HG02610 (cell line): ENCODE measurements around the gene MGME1.

ENCODE experiments used
- ATAC-seq: cut with Tn5 transposase; IDR thresholded peaks from one replicate; pipeline ENCODE4 v1.9.1; 2021; ENCODE audit warnings: mild to moderate bottlenecking, moderate library complexity; ENCODE audit not compliant: unreplicated experiment

Gene MGME1

DNA sequence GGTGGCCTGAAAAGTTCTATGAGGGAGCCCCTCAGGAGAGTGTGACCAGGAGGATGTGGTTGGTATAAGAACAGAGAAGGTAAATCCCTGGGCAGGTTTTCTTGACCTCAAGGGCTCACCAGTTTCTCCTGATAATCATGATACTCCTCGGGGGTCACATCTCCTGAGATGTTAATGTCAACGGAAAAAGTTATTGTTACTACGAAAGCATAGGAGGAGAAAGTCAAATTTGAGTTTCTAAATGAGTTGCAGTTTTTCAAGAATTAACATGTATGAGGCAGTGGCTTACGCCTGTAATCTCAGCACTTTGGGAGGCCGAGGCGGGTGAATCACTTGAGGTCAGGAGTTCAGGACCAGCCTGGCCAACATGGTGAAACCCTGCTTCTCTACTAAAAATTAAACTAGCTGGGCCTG, 23.4 kb downstream of the MGME1 start:
- peak; percentile 67 for ATAC-seq

DNA sequence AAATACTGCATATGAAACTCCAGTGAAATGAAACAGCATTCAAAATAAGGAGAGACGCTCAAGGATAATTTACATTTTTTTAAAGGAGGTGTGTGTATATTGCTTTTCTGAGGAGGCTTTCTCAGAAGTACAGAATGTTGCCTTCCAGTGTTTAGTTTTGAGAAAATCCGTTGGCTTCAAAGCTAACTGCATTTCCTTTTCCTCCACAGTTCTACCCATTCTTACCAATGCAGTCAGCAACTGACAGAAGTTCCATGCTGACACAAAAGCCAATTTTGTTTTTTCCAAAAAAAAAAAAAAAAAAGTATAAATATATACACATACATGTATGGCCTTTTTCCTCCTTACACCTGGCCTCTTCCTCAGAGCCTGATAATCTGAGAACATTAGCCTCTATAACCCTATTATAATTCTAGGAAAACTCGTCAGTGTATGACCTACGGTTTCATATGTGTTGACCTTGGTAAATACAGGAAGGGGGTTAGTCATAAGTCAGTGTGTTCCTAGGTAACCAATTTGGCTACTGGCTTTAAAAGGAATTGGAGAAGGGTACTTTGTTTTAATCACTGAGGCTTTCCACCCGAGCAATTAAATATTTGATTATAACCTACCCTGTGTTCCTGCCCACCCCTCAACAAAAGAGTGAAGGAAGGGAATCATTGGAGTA, 24.2 kb downstream of the MGME1 start:
- no peak for ATAC-seq

DNA sequence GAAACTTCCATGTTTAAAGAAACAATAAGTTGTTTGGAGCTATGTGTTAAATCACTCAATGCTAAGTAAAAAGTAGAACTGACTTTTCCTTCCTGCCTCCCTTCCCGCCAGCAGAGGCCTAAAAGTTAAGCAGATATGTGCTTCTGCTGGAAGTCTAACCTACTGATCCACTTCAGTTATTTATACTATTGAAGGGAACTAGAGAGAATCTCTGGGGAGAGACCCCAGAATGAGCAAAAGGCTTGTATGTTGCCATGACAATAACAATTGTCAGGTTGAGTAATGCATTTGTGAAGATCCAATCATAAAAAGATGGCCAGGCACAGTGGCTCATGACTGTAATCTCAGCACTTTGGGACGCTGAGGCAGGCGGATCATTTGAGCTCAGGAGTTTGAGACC, 24.7 kb downstream of the MGME1 start:
- ATAC-seq: no peak

DNA sequence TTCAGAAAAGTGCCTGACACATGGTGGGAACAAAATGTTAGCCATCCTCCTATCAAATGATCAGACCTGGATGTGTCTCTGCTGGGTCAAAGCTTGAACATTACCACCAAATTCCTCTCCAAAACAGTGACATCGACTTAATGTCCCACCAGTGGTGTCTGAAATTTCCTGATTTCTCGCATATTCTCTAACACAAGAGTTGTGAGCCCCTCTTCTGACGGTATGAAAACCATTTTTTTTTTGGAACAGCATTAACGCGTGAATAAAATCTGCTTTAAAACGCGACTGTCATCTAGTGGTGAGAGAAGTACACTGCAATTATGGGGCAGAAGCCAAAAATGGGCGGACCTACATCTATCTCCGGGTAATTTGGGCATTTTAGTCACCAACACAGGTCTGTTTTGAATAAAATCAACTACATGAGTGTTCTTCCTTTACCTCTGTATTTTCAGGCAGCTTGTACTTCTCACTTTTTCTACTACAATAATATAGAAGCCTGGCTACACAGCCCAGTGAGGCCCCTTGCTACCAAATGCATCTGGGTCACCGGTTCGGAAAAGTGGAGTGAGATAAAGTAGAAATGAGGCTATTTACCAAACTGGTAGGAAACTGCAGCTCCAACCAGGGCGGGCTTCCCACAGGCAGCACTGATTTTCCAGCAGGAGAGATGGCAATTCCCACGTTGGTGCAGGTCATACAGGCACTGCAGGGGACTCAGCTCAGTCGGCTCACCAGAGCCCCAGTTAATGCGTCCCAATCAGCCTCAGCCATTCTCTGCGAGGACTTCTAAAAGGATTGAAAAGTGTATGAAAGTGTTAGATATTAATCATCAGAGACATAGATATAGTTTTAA, 27.4 kb downstream of the MGME1 start:
- no peak for ATAC-seq

DNA sequence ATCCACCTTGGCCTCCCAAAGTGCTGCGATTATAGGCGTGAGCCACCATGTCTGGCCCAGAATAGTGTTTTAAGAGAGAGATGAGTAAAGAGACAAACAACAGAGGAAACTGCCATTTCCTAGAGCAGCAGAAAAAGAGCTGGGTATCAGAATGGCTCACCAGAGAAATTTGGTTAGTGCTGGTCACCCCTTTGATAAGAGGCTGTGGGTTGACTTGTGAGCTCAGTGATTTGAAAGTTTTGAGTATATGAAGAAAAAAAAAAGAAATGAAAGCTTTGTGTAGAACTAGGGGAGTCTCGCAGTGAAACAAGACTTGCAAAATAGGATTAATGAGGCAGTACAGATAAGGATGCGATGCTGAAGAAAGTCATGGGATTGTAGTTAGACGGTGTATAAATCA, 29.6 kb downstream of the MGME1 start:
- peak; percentile 31 for ATAC-seq

DNA sequence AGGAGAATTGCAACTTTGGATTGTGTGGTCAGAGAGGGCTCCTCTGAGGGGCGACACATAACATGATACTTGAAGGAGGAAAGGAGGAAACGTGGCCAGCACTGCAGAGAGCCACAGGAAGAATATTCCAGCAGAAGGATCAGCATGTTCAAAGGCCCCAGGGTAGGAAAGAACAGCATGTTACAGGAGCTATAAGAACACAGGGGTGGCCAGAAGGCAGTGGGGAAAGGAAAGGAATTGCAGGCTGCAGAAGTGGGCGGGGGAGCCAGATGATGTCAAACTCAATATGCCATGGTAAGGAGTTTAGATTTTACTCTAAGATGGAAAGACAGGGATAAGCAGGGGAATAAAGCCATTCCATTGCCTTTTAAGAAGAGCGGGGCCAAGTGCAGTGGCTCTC, 30.7 kb downstream of the MGME1 start:
- ATAC-seq: no peak

DNA sequence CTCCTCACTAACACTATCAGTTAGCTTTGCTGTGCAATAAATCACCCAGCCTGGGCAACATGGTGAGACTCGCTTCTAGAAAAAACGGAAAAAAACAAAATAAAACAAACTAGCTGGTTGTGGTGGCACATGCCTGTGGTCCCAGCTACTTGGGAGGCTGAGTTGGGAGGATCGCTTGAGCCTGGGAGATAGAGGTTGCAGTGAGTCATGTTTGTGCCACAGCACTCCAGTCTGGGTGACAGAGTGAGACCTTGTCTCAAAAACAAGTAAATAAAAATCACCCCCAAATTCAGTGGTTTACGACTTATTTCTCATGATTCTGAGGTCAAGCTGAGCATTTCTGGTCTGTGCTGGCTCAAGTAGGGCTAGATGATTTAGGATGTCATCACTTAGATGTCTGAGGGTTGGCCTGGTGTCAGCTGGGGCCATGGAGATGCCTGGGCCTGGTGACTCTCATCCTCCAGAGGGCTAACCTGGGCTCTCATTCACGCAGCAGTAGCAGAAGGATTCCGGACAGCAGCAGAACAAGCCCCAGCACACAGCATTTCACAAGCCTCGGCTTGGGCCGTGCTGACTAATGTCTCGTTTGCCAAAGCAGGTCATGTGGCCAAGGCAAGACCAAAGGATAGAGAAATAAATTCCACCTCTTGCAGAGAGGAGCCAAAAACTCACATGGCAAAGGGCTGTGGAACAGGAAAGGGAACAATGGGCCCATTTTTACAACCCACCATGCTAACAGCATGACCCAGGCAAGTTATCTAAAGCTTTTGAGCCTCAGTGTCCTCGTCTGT, 32.5 kb downstream of the MGME1 start:
- no peak for ATAC-seq

DNA sequence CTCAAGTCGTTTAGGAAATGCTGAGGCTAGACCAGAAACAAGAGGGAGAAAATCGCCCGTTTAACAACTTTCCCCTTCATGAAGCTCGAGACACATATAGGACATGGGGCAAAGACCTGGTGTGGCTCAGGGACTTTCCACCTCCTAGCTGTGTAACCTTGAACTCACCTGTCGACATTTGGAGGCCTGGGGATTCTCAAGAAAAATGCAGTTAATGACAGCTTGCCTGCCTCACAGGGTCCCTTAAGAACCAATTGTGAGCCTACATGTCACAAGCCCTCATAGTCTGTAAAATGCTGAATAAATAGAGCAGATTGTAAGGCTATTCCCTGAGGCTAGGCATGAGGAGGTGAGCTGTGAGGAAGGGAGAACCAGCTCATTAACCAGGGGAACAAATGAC, 35.1 kb downstream of the MGME1 start:
- ATAC-seq: peak; percentile 52

DNA sequence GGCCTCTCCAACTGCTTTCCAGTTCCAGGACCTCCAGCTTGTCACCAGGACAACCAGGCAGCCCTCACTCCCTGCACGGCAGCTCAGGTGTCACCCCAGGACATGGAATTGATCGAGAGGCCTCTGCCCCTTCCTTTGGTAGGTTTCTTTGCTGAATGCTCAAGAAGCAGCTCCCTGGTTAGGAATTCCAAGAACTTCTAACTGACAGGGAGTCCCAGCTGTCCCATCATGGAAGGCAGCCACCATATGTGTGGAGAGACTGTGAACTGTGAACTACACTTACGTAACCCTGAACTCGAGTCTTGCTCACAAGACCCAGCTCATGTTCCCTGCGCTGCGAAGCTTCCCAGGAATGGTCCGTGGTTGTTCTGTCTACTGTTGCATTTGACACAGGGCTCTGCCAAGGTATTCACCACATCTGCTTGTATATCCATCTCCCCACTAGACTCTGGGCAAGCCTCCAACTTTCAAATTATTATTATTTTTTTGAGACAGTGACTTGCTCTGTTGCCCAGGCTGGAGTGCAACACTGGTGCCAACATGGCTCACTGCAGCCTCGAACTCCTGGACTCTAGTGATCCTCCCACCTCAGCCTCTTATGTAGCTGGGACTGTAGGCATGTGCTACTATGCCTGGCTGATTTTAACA, 35.7 kb downstream of the MGME1 start:
- no peak for ATAC-seq

DNA sequence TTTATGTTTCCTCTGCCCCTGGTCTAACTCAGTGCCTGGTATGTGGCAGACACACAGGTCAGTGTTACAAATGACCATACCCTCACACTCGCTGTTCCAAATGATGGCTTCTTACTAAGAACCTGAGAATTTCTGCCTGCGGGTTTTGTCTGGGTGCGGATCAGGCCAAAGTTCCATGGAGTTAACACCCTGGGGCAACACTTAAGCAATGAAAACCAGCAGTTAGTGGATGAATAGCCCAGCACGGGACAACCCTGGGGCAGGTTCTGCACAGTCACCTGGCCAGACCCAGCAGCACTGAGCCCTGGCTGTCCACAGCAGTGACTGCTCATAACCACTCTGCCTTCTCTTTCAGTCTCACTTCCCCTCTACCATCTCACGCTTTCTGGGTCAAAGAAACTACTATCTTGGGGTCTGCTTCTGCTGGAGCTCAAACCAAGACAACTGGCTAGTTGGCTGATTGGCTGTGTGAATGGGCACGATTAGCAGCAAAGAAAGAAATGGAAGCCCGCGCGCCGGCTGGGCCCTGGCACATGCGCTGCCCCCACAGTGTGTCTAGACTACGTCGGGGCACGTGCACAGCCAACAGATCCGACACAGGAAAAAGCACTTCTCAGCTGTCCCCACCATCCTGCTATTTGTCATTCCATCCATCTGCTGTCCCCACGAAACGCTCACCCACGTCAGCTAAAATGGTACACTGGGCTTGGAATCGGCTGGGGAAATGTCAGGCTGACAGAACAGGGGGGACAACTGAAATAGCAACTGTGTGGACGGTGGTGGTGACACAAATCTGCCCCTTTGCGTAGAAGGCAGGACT, 36.6 kb downstream of the MGME1 start:
- peak; percentile 91 for ATAC-seq

DNA sequence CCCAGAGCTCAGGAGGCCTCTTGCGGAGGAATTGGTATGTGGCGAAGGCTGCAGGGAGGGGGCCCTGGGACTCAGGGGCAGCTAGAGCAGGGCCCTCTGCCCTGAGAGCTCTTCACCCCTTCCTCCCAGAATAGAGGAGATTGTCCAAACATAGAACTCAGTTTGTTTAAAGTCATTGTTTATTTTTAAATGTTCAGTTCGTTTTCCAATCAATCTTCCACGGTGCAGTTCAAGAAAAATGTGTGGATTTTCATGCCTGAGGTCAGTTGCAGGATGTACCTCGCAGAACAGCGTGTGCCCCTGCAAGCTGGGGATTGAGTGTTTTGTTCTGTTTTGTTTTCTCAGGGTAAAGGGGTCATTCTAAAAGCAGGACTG, 37.2 kb downstream of the MGME1 start:
- ATAC-seq: no peak

DNA sequence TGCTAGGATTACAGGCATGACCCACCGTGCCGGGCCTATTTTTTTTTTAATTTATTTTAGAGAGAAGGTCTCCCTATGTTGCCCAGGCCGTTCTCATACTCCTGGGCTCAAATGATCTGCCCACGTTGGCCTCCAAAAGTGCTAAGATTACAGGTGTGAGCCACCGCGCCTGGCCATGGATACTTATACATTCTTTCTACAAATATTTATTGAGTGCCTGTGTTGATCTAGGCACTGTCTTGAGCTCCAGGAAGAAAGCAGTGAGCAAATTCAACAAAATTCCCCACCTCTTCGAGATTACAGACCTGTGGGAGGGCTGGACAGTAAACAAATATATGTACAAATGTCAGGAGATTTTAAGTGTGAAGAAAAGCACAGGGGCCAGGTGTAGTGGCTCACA, 37.9 kb downstream of the MGME1 start:
- ATAC-seq: no peak

DNA sequence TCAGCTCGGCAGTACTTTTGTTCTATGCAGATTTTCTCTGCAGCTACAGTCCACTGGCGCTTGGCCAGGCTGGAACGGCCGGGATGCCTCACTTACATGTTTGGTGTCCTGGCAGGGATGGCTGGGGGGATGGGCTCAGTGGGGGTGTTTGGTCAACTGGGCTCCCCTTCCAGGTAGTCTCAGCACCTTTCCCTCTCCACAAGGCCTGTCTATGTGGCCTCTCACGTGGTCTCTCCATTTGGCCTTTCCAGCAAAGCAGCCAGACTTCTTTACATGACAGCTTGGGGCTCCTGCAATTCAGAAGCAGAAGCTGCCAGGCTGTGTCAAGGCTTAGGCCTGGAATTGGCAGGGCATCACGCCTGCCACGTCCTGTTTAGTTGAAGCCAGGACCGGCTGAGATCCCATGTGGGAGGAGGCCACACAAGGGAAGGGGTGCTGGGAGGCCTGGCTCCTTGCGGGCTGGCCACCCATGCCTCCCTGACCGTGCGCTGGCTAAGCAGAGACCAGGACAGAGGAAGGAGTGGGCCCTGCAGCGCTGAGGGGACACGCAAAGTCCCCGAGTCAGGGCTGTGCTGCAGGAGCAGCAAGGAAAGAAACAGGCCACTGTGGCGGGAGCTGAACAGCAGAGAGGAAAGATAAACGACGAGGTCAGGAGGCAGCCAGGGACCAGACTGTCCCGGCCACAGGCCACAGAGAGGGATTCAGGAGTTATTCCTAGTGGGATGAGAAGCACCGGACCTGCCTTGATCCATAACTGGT, 38.9 kb downstream of the MGME1 start:
- ATAC-seq: no peak

DNA sequence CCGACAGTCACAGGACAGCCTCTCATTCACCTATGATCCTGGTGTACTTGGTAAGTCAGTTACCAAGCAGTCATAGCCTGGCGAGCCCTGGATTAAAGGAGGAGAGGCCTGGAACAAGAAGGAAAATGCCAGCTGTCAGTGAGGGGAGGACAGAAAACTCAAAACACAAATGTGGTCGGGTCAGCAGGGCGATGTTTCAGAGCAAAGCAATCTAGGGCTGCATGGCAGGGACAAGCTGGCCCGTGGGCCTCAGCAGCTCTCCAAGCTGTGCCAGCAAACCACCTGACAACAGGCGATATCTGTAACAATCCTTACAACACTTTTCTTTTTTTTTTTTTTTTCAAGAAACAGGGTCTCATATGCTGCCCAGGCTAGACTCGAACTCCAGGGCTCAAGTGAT, 40.3 kb downstream of the MGME1 start:
- no peak for ATAC-seq

DNA sequence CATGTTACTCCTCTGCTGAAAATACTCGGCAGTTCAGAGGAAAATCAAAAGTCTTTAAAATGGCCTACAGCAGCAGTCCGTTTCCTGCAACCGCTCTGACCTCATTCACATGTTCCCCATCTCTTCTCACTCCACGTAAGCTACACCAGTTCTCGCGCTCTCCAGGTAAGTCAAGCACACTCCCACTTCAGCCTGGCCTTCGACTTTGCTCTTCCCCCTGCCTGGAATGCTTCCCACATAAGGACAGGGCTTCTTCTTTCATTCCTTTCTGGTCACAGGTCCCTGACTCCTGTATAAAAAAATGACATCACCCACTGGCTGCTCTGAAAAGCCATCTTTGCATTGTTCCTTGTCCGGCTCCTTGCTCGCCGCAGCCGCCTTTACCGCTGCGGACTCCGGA, 42.7 kb downstream of the MGME1 start:
- no peak for ATAC-seq

DNA sequence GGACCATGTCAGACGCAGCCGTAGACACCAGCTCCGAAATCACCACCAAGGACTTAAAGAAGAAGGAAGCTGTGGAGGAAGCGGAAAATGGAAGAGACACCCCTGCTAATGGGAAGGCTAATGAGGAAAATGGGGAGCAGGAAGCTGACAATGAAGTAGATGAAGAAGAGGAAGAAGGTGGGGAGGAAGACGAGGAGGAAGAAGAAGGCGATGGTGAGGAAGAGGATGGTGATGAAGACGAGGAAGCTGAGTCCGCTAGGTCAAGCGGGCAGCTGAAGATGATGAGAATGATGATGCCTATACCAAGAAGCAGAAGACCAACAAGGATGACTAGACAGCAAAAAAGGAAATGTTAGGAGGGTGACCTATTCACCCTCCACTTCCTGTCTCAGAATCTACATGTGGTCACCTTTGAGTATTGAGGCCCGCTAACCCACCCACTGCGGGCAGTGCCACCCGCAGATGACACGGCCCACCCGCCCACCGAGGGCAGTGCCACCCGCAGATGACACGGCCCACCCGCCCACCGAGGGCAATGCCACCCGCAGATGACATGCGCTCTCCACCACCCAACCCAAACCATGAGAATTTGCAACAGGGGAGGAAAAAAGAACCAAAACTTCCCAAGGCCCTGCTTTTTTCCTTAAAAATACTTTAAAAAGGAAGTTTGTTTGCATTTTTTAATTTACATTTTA, 43.3 kb downstream of the MGME1 start:
- no peak for ATAC-seq

DNA sequence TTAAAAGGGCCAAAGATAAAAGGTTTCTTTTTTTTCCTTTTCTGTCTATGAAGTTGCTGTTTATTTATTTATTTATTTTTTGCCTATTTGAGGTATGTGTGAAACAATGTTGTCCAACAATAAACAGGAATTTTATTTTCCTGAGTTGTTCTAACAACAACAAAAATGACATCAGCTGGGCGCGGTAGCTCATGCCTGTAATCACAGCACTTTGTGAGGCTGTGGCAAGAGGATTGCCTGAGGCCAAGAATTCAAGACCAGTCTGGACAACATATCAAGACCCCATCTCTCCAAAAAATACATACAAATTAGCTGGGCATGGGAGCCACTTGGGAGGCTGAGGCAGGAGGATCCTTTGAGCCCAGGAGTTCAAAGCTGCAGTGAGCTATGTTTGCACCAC, 44.1 kb downstream of the MGME1 start:
- no peak for ATAC-seq

DNA sequence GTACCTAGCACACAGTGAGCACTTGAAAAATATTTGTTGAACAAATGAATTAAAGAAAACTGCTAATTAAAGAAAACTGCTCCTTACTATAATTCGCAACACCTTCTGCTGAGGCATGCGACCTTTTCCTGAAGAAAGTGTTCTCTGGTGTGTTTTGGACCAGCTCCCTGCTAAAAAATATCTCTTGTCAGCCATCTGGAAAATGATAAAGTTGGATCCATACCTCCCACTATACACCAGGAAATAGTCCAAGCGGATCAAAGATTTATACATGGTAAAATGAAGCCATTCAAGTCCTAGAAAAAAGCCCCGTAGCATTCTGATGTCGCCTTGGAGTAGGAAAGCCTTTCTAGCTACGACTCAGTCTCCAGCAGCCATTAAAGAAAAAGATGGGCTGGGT, 45.6 kb downstream of the MGME1 start:
- ATAC-seq: no peak

DNA sequence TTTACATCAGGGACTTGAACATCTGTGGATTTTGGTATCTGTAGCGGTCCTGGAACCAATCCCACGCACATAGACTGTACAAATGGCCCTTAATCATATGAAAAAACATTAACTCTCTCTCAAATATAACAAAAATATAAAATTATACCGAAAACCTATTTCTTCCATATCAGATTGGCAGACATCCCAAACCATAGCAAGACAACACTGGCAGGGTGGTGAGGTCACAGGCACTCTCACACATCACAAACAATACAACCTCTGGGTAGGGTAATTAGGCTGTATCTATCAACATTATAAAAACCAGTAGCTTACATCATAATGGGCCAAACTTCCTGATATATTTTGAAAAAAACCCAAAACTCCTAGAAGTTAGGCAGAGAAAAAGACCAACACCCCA, 48.0 kb downstream of the MGME1 start:
- no peak for ATAC-seq
